ENCODE measurements around the gene ARVCF.

Gene ARVCF

GRCh38 chr22:20001082-20001638, 15.5 kb downstream of the ARVCF start:
- H3K4me3 ChIP-seq (replicated peaks; ENCODE audit: insufficient read depth, low read length), result no peak overlapping the region
- H3K27me3 ChIP-seq (ENCODE audit: insufficient read depth, poor library complexity, severe bottlenecking), result no peaks in the 10 kb centered on the region
- no peak overlapping the region for H3K27ac ChIP-seq (replicated peaks)
- no peak for TF ChIP-seq SPI1 (IDR thresholded peaks at IDR 0.05; ENCODE audit: borderline replicate concordance, low read depth)
- no peak for TF ChIP-seq GABPA (IDR thresholded peaks at IDR 0.05; ENCODE audit: low read depth)
- TF ChIP-seq REST (IDR thresholded peaks at IDR 0.05; ENCODE audit: insufficient replicate concordance, low read depth), result no peak
- TF ChIP-seq POLR2AphosphoS5 (IDR thresholded peaks at IDR 0.05; ENCODE audit: low read depth), result no peak
- TF ChIP-seq, protein P1, sequence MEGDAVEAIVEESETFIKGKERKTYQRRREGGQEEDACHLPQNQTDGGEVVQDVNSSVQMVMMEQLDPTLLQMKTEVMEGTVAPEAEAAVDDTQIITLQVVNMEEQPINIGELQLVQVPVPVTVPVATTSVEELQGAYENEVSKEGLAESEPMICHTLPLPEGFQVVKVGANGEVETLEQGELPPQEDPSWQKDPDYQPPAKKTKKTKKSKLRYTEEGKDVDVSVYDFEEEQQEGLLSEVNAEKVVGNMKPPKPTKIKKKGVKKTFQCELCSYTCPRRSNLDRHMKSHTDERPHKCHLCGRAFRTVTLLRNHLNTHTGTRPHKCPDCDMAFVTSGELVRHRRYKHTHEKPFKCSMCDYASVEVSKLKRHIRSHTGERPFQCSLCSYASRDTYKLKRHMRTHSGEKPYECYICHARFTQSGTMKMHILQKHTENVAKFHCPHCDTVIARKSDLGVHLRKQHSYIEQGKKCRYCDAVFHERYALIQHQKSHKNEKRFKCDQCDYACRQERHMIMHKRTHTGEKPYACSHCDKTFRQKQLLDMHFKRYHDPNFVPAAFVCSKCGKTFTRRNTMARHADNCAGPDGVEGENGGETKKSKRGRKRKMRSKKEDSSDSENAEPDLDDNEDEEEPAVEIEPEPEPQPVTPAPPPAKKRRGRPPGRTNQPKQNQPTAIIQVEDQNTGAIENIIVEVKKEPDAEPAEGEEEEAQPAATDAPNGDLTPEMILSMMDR (IDR thresholded peaks at IDR 0.05; ENCODE audit: insufficient read depth, low read length), result no peak
- DNase-seq (ENCODE audit: low read depth in 1 of 2, low spot score in 1 of 2), result no peak

DNA sequence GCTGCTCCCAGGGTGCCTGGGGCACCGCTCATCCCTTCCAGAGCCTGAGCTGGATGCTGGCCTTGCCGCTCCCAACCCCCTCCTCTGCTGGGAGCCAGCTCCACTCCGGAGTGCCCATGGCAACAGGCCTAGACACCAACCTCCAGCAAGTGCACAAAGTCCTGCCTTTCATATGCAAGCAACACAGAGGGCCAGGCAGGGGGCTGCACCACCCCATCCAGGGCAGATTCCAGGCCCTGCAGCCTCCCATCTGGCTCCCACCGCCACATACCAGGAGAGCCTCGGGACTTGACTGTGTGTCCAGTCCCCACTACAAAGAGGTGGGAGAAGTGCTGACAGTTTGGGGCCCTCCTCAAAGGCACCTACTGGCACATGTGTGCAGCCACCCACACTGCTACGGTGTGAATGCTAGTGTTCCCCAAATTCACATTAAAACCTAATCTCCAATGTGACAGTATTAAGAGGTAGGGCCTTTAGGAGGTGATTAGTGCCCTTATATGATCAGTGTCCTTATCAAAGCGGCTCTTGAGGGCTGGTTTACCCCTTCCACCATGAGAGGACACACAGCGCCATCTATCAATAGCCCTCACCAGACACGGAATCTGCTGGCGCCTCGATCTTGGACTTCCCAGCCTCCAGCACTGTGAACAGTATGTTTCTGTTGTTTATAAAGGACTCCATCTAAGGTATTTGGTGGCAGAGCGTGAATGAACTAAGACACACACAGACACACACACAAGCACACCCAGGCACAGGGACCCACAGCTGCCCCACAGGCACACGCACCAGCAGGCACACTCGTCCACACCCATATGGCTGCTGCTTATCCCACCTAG, 16.2 kb downstream of the ARVCF start:
- Histone ChIP-seq H3K4me3 (replicated peaks; ENCODE audit: insufficient read depth, low read length) (no peak overlapping the region), H3K27ac (replicated peaks) (no peak overlapping the region), H3K27me3 (ENCODE audit: insufficient read depth, poor library complexity, severe bottlenecking) (no peaks in the 10 kb centered on the region)
- DNase-seq (ENCODE audit: low read depth in 1 of 2, low spot score in 1 of 2), result no peak
- TF ChIP-seq GABPA (IDR thresholded peaks at IDR 0.05; ENCODE audit: low read depth), result no peak
- no peak for TF ChIP-seq POLR2AphosphoS5 (IDR thresholded peaks at IDR 0.05; ENCODE audit: low read depth)
- no peak for TF ChIP-seq SPI1 (IDR thresholded peaks at IDR 0.05; ENCODE audit: borderline replicate concordance, low read depth)
- TF ChIP-seq, protein P1 (IDR thresholded peaks at IDR 0.05; ENCODE audit: insufficient read depth, low read length), result no peak

DNA sequence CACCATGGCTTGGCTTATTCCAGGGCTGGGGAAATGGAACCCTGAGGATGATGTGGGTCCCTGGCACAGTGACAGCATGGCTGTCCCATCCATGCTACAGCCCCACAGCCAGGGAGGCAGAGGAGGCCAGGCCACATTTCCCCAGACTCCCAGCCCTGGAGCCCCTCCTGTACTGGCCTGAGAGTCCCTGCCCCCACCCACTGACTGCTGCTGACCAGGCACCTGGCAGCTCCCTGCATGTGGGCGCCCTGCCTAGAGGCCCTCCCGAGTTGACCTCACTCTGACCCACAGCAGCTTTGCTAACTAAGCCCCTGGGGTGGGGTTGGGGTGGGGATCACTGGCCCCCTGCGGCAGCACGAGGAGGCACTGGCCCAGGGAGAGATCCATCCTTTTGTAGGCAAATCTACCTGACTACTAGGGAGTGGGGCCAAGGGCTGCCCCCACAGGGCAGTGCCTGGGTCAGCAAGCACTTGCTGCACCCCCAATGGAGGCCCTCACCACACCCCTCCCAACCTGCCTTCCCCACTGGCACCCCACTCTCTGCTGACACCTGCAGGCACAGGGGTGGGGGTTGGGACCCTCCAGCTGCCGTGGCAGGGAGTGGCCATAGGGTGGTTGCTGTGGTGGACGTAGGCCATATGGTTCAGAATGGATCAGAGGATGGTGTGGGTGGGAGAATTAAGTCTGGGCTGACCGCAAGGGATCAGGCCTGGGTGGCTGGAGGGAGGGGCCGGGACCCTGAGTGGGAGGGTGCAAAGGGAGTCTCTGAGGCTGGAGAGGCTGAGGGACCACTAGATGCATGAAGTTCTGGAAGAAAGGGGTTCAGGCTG, 17.4 kb downstream of the ARVCF start:
- H3K27ac ChIP-seq (replicated peaks), result no peak overlapping the region
- DNase-seq (ENCODE audit: low read depth in 1 of 2, low spot score in 1 of 2), result no peak
- no peak for TF ChIP-seq GABPA (IDR thresholded peaks at IDR 0.05; ENCODE audit: low read depth)
- TF ChIP-seq REST (IDR thresholded peaks at IDR 0.05; ENCODE audit: insufficient replicate concordance, low read depth), result no peak
- TF ChIP-seq SPI1 (IDR thresholded peaks at IDR 0.05; ENCODE audit: borderline replicate concordance, low read depth), result no peak
- TF ChIP-seq, protein P1 (IDR thresholded peaks at IDR 0.05; ENCODE audit: insufficient read depth, low read length), result no peak
- no peaks in the 10 kb centered on the region for H3K27me3 ChIP-seq (ENCODE audit: insufficient read depth, poor library complexity, severe bottlenecking)
- H3K4me3 ChIP-seq (replicated peaks; ENCODE audit: insufficient read depth, low read length), result no peak overlapping the region

Data from HL-60 (cell line).